ENCODE data around the gene ADAM33. TPM values are rescaled to one million over a fixed set of nuclear protein-coding genes. Genes with fewer than 3 reads are reported as not detected.

ADAM33 gene
- total RNA-seq, 1 donor from 2014 or later, result not detected

- intact Hi-C loops (cut with micrococcal nuclease), result no loop called here
Measured at GRCh38 chr20:3691306-3691705, 9.5 kb upstream of the ADAM33 start.

GRCh38 chr20:3690413-3690812 is 8.6 kb upstream of the ADAM33 start:
- intact Hi-C loops (cut with micrococcal nuclease), result no loop called here

GRCh38 chr20:3689978-3690377 is 8.2 kb upstream of the ADAM33 start:
- intact Hi-C loops (cut with micrococcal nuclease), result no loop called here

- intact Hi-C loops (cut with micrococcal nuclease), result no loop called here
Measured at GRCh38 chr20:3687655-3688054, 5.8 kb upstream of the ADAM33 start.

GRCh38 chr20:3686867-3687321 is 5.1 kb upstream of the ADAM33 start:
- intact Hi-C loops (cut with micrococcal nuclease), result no loop called here

DNA sequence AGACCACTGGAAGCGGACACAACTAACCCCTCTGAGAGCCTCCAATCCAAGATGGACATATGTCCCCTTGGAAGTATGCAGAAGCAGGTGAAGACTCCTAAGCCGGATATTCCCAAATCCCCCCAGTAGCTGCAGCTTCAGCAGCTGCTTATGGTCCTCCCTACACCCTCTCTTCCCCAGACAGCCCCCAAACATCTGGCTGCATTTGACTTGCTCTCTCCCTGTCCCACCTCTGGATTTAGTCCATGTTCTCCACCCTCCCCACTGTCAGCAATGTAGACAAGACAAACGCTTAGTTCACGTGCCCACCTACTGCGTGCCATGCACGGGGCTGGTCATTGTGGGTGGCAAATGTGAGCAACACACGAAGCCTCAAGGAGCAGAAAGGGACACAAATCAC is 4.6 kb upstream of the ADAM33 start:
- intact Hi-C loops (cut with micrococcal nuclease), result no loop called here

GRCh38 chr20:3685341-3685740 is 3.5 kb upstream of the ADAM33 start:
- intact Hi-C loops (cut with micrococcal nuclease), result no loop called here

GRCh38 chr20:3681352-3681930 is 369 bp downstream of the ADAM33 start:
- intact Hi-C loops (cut with micrococcal nuclease), result no loop called here

DNA sequence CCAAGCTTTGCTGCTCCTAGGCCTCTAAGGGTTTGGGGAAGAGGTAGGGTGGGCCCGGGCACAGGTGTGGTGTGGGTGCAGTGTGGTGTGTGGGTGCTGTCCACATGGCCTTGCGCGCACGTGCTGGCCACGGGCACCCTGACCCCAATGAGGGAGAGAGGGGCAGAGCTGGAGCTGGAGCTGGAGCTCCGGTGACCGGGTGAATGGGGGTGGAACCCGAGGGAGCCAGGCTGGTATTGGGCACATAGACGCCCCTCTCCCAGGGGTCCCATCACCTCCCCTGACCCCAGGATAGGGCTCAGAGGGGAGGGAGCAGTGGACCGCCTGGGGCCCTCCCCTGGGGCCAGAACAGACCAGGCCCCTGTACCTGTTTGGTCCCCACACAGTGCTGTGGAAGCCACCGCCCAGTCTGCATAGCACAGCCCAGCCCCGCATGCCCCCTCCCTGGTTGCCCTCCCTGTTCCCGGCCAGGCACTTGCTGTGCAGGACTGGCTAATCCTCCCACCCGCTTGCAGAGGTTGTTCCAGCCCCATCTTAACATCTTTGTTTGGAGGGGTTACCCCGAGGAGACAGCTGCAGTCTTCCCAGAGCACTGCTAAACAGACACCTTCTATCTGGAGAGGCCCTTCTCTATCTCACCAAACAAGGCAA is 984 bp downstream of the ADAM33 start:
- intact Hi-C loops (cut with micrococcal nuclease), result no loop called here

DNA sequence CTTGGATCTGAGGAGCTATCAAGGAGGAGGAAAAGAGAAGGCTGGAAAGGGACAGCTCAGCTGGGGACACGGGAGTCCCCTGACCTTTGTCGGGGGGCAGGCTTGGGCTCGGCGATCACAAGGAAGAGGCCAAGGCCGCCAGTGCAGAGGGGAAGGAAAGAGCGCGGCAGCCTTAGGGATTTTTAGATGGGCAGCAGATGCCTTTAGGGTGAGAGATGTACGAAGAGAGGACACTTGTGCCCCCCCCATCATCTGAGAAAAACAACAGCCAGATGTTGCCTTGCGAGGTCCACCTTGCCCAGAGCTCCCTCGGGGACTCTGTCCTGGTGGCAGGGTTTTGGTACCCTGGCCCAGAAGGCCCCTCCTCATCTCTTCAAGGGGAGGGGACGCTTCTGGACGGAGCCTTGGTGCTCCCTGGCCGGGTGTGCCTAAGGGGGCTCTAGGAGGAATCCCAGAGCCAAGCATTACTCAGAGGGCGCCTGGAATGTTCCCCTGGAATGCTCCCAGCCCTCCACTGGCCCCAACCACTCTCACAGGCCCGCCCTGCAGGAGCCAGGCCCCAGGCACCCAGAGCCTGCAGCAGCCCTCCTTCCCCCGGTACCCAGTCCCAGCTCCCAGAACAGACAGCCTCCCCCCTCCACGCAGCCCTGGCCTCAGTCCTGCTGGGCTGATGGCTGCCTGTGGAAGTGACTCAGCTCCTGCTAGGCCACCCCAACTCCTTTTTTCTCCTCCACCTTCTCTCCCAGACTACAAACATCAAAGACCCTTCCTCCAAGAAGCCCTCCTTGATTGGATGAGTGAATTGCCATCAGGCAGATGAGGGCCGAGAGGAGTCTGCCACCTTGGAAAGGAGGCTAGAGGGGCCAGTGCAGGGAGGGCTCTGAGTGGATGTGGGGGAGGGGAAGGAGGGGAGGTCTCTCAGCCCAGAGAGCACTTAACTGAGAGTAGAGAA is 1.8 kb downstream of the ADAM33 start:
- intact Hi-C loops (cut with micrococcal nuclease), result loop anchor here (5.0 kb wide), 1 partner anchor 407 kb away; no protein-coding TSS in a partner anchor

GRCh38 chr20:3678856-3679720 is 2.7 kb downstream of the ADAM33 start:
- intact Hi-C loops (cut with micrococcal nuclease), result loop anchor here (5.0 kb wide), 1 partner anchor 408 kb away; no protein-coding TSS in a partner anchor

DNA sequence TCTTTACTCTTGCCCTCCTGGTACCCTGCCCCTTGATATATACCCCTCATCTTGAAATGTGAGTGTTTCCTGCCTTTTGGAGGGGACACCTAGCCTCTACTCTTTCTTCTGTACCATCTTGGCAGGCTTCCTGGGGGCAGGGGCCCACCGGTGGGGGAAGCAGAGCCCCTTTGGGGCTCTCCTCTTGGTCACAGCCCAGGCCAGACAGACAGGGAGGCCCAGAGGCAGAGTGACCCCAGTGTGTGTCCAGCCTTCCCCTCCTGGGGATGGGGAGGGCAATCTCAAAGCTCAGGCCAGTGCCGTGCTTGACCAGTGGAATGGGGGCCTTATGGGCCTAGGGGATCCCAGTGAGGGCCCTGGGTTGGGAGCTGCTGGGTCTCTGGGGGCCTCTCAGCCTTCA is 3.6 kb downstream of the ADAM33 start:
- intact Hi-C loops (cut with micrococcal nuclease), result loop anchor here (5.0 kb wide), 1 partner anchor 409 kb away; no protein-coding TSS in a partner anchor

GRCh38 chr20:3677733-3678132 is 4.1 kb downstream of the ADAM33 start:
- intact Hi-C loops (cut with micrococcal nuclease), result loop anchor here (5.0 kb wide), 1 partner anchor 410 kb away; no protein-coding TSS in a partner anchor

DNA sequence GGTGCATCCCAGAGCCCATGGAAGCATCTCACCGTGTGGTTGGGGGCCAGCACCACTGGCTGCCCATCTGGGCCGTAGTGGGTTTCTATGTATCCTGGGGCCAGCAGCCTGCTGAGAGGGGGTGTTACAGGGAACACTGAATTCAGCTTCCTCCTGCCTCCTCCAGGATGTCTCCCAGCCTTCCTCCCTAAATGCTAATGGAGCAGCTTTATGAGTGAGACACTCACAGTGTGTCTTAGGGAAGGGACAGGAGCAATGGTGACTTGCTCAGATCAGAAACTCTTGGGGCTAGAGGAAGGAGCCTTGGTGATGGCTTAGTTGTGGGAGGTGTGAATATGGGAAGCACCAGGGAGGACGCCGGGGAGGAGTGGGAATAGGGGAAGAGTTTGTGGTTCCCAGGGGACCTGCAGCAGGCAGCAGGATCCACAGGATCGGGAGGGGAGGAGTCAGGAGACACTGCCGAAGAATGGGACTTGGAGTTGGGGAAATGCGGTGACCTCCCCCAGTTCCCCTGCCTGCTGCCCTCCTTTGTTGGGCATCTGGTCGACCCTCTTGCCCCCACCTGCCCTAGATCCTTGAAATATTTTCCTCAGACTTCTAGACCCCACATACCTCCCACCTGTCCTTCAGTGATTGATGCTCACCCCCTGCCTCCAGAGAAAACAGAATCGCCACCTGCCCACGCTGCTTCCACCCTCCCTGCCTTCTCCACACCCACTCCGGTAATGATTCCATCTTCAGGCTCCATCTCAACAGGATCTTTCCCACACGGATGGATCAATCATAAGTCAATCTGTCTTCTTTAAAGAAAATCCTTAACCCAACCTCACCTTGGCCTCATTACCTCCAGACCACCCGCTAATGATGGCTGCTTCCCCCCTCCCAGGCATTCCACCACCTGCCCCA is 6.6 kb downstream of the ADAM33 start:
- intact Hi-C loops (cut with micrococcal nuclease), result loop anchor here (5.0 kb wide), 1 partner anchor 412 kb away; no protein-coding TSS in a partner anchor

GRCh38 chr20:3674447-3674846 is 7.4 kb downstream of the ADAM33 start:
- intact Hi-C loops (cut with micrococcal nuclease), result no loop called here

- intact Hi-C loops (cut with micrococcal nuclease), result no loop called here
Measured at GRCh38 chr20:3673221-3674070, 8.4 kb downstream of the ADAM33 start.

DNA sequence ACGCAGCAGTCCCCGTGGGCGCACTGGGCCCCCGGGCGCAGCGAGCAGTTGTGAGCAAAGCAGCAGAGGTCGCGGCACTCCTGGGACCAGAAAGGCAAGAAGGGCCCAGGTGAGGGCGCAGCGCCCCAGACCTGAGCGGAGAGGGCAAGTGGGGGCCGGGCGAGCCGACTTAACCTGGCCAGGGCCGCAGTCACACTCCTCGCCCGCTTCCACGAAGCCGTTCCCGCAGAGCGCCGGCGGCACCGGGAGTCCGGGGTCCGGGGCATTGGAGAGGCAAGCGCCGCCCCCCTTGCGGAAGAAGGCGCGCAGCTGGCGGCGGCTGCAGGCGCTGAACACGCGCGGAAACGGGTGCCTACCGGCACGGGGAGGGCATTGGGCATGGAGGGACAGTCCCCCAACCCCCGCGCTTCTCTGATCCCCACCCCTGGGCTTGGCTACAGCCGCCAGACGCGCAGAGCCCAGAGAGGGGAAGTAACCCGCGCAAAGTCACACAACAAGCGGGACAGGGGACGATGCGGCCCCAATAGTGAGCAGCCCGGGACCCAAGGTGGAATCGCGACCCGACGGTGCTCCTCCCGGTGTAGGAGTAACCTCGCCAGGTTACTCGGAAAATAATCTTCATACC is 9.2 kb downstream of the ADAM33 start:
- intact Hi-C loops (cut with micrococcal nuclease), result no loop called here

- intact Hi-C loops (cut with micrococcal nuclease), result no loop called here
Measured at GRCh38 chr20:3671986-3672546, 9.7 kb downstream of the ADAM33 start.

Data from T-helper 2 cell treated with Interferon-gamma antibody and Interleukin-4, amounts not matched to agents 100 ng/mL and 5 ng/mL, for 36 hours (primary cell).